ENCODE data around the gene SLC26A1.

SLC26A1 gene

DNA sequence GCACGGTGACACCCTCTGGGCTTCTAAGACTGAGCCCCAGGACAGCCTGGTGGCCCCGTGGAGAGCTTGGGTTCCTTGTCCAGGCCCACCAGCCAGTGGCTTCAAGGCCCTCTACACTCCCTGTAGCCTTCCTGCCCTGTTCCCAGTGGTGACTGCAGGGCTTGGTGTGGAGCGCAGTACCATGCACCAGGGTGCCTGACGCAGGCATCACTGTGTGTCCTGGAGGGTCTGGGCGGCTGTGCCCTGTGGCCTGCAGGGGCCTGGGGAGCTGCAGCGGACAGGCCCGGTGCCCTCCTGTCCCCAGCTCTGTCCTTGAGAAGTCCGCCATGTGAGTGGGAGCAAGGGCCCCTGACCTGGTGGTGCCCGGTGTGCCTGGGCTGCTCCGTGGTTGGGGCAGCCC is 22.5 kb upstream of the SLC26A1 start:
- H3K27me3 Mint-ChIP-seq: no peaks in the 10 kb centered on the region
- H3K36me3 Mint-ChIP-seq (ENCODE audit: insufficient read depth): peaks cover 2% of the 10 kb centered on the region
- ATAC-seq (replicated peaks; ENCODE audit: extremely low read depth, poor library complexity, severe bottlenecking): no peak
- H3K27ac Mint-ChIP-seq (ENCODE audit: low read depth): no peak overlapping the region
- H3K4me1 Mint-ChIP-seq: peaks cover under 1% of the 10 kb centered on the region
- H3K4me3 Mint-ChIP-seq: no peak overlapping the region
- H3K9me3 Mint-ChIP-seq: no peaks in the 10 kb centered on the region
- no peak for DNase-seq (ENCODE audit: low spot score in 2 of 2)

DNA sequence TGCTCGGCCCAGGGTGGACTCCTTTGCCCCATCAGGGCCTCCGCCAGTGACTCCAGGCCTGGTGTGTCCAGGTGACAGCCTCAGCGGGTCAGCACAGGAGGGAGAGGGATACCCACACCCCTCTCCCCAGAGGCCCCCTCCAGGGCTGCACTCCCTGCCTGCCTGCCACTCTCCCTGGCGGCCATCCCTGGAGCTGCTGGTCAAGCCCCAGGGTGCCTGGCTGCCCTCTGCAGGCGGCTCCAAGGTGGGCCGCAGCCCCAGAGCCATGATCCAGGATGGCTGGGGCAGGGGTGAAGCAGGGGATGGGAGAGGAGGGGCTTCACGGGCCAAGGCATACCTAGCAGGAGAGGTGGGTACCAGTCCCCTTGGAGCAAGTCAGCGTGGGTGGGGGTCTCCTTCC is 22.0 kb upstream of the SLC26A1 start:
- Mint-ChIP-seq H3K4me1 (peaks cover 6% of the 10 kb centered on the region), H3K27me3 (no peaks in the 10 kb centered on the region), H3K4me3 (no peak overlapping the region), H3K27ac (ENCODE audit: low read depth) (no peak overlapping the region), H3K36me3 (ENCODE audit: insufficient read depth) (peaks cover 7% of the 10 kb centered on the region), H3K9me3 (no peaks in the 10 kb centered on the region)
- no peak for ATAC-seq (replicated peaks; ENCODE audit: extremely low read depth, poor library complexity, severe bottlenecking)
- no peak for DNase-seq (ENCODE audit: low spot score in 2 of 2)

DNA sequence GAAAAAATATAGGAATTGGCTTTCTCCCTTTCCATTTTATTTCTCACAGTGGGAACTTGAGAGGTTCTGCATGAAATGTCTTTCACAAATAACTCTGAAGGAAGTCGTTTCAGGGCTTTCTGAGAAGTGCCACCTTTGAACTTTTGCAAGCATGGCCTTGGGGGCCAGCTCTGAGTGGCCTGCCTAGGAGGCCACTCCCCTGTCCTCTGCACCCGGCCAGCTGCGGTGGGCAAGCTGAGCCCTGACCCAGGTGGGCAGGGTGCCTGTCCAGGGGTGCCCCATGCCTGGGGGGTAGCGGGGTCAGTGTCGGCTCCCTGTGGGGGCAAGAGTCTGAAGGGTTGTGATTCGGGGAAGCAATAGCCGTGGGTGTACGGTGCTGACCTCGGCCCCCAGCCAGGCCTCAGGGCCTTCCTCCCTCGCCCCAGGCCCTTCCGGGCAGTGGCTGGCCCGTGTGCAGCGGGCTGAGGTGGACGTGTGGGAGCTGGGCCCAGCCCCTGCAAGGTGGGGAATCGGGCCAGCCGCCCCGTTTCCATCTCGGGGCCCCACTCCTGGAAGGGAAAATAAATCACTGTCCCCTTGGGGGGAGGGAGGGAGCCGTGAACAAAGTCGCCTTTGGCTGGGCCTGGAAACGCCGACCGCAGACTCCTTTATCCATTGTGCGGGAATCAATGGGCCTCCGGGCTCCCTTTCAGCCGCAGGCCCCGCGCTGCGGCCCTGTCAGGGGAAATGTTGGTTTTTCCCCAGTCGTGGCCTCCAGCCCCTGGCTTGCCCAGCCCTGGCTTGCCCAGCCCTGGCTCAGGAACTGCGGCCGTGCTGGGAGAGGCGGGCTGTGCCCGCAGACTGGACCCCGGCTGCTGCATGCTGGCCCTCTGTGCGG is 21.3 kb upstream of the SLC26A1 start:
- H3K9me3 Mint-ChIP-seq: no peaks in the 10 kb centered on the region
- peaks cover 7% of the 10 kb centered on the region for H3K4me1 Mint-ChIP-seq
- H3K27ac Mint-ChIP-seq (ENCODE audit: low read depth): no peak overlapping the region
- DNase-seq (ENCODE audit: low spot score in 2 of 2): no peak
- peaks cover 7% of the 10 kb centered on the region for H3K36me3 Mint-ChIP-seq (ENCODE audit: insufficient read depth)
- H3K27me3 Mint-ChIP-seq: no peaks in the 10 kb centered on the region
- H3K4me3 Mint-ChIP-seq: no peak overlapping the region
- no peak for ATAC-seq (replicated peaks; ENCODE audit: extremely low read depth, poor library complexity, severe bottlenecking)

DNA sequence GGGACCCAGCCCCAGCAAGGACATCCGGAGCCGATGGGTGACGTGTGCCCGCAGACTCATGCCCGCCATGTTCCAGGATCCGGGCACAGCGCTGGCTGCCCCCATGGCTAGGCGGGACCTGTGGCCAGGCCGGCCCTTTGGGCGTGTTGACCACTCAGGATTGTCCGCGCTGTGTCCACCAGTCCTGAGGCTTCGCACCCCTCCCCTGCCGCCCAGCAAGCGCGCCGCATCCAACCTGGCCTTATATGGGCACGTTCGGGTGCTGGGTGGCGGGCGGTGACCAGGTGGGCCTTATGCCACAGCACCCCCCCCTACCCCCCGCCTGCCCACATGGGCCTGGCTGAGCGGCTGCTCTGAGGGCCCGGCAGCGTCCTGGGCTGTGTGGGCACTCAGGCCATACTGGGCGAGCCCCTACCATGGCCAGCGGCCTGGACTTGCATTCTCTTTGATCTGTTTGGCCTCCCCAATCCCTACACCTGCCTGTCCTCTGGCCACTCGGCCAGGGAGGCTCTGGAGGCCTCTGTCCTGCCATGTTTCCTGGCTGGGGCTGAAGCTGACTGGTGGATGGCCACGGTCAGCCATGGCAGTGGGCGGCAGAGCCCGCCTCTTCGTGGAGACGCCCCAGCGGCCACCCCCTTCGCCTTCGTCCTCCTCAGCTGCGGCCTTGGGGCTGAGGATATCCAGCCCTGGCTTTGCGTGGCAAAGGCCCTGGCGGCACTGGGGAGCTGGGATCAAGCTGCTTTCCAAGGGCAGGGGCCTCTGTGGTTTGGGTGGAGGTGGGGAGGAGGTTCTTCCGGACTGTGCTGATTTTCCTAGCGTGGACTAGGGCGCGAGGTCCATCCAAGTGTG is 20.2 kb upstream of the SLC26A1 start:
- H3K36me3 Mint-ChIP-seq (ENCODE audit: insufficient read depth): peaks cover 9% of the 10 kb centered on the region
- H3K27me3 Mint-ChIP-seq: peaks cover 8% of the 10 kb centered on the region
- no peaks in the 10 kb centered on the region for H3K9me3 Mint-ChIP-seq
- ATAC-seq (replicated peaks; ENCODE audit: extremely low read depth, poor library complexity, severe bottlenecking): no peak
- H3K27ac Mint-ChIP-seq (ENCODE audit: low read depth): no peak overlapping the region
- no peak for DNase-seq (ENCODE audit: low spot score in 2 of 2)
- peak overlapping the region; percentile 66 for H3K4me3 Mint-ChIP-seq
- H3K4me1 Mint-ChIP-seq: peaks cover 16% of the 10 kb centered on the region

DNA sequence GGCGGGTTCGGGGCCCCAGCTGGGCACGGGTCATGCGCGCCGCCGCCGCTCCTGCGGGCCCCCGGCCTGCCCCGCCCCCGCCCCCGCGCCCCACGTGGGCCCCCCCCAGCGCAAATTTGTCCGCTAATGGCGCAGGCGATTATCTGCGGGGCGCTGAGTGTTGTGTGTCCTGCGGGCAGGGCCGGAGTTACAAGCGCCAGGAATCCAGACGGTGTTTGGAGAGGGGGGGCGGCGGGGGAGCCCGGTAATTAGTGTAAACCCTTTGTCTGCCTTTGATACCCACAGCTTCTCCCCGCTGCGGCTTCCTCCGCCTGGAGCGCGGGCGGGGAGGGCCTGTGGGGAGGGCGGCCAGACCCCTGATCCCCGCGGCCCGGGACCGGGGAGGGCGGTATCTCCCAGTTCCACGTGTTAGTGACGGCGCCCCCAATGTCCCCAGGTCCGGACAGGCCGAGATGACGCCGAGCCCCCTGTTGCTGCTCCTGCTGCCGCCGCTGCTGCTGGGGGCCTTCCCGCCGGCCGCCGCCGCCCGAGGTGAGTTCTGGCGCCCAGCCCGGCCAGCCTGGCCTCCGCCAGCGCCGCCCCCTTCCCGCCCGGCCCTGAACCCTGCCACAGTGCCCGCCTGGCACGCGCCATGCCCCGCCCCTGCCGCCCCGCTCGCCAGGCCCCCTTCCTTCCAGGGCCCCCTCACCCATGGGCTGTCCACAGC is 19.0 kb upstream of the SLC26A1 start:
- DNase-seq (ENCODE audit: low spot score in 2 of 2): no peak
- H3K4me1 Mint-ChIP-seq: peaks cover 16% of the 10 kb centered on the region
- peaks cover 21% of the 10 kb centered on the region for H3K27me3 Mint-ChIP-seq
- no peak for ATAC-seq (replicated peaks; ENCODE audit: extremely low read depth, poor library complexity, severe bottlenecking)
- H3K36me3 Mint-ChIP-seq (ENCODE audit: insufficient read depth): peaks cover 9% of the 10 kb centered on the region
- no peaks in the 10 kb centered on the region for H3K9me3 Mint-ChIP-seq
- no peak overlapping the region for H3K27ac Mint-ChIP-seq (ENCODE audit: low read depth)
- peak overlapping the region; percentile 66 for H3K4me3 Mint-ChIP-seq

DNA sequence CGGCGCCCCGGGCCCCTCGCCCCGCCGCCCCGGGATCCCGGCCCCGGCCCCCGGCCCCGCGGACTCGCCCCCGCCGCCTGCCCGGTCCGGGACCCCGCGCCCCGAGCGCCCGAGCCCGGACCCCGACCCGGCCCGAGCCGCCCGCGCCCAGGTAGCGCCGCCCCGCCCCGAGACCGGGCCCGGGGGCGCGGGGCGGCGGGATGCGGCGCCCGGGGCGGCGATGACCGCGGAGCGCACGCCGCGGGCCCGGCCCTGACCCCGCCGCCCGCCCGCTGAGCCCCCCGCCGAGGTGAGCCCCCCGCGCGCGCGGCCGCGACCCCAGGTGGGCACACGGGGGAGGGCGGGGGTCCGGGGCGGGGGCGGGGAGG is 18.4 kb upstream of the SLC26A1 start:
- no peaks in the 10 kb centered on the region for H3K9me3 Mint-ChIP-seq
- H3K4me1 Mint-ChIP-seq: peaks cover 16% of the 10 kb centered on the region
- peaks cover 9% of the 10 kb centered on the region for H3K36me3 Mint-ChIP-seq (ENCODE audit: insufficient read depth)
- DNase-seq (ENCODE audit: low spot score in 2 of 2): no peak
- H3K27me3 Mint-ChIP-seq: peaks cover 26% of the 10 kb centered on the region
- no peak for ATAC-seq (replicated peaks; ENCODE audit: extremely low read depth, poor library complexity, severe bottlenecking)
- peak overlapping the region; percentile 91 for H3K4me3 Mint-ChIP-seq
- H3K27ac Mint-ChIP-seq (ENCODE audit: low read depth): no peak overlapping the region

DNA sequence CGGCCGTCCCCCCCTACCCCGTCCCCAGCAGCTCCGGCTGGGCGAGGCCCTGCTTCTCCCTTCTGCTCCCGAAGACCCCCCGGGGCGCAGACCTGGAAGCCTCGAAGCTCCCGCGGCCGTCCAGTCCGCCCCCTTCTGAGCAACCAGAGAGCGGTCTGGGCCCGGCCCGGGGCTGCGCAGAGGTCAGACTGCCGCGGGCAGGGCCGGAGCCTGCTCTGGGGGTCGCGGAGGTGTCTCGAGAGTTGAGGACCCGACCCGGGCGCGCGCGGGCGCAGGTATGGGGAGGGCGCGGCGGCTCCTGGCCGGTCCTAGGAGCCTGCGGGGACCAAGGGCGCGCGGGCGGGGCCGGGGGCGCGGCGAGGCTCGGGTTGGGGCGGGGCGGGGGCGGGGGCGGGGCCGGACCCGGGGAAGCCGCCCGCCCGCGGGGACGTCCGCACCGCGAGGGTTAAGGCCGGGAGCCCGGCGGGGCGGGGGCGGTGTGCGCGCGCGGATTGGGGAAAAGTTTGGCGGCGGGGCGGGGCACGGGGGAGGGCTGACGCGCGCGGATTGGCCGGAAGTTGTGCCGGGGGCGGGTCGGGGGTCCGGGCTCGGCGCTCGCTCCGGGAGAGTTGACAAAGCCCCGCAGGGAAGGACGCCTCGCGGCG is 17.9 kb upstream of the SLC26A1 start, which contains the start of gene FGFRL1:
FGFRL1 (plus strand) TSS at position 605 of the 644 bp plus-strand sequence. CDS start 860 bp downstream, outside the sequence.
- peaks cover 9% of the 10 kb centered on the region for H3K36me3 Mint-ChIP-seq (ENCODE audit: insufficient read depth)
- DNase-seq (ENCODE audit: low spot score in 2 of 2): peak; percentile 72 to 74
- peaks cover 31% of the 10 kb centered on the region for H3K27me3 Mint-ChIP-seq
- peaks cover 16% of the 10 kb centered on the region for H3K4me1 Mint-ChIP-seq
- no peaks in the 10 kb centered on the region for H3K9me3 Mint-ChIP-seq
- peak within 1 kb of the TSS; percentile 95 for H3K27ac Mint-ChIP-seq (ENCODE audit: low read depth)
- H3K4me3 Mint-ChIP-seq: peak within 1 kb of the TSS; percentile 91
- ATAC-seq (replicated peaks; ENCODE audit: extremely low read depth, poor library complexity, severe bottlenecking): peak; percentile 50

DNA sequence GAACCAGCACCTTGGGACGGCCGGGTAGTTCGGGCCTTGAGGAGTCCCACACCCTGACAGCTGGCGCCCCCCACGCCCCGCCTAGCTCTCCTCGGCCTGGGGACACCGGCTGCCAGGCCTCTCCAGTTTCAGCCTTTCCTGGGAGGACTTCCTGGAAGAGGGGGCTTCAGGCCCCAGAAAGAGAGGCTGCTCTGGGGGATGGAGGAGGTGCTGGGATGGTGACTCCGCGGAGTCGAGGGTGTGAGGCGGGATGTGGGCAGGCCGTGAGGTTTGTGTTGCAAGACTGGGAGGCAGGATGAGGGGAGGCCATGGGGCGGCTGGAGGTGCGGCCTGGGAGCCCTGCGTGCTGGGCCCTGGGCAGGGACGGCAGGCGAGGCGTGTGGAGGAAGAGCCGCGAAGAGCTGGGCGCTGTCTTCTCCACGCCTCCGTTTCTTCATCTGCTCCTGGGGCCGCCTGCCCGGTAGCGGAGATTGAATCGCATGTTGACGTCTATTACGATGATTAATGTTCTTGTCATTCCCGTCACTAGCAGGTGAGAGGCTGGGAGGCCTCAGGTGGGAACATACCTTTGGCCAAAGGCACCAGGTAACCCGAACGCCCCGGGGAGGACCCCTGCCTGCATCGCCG is 17.3 kb upstream of the SLC26A1 start:
- H3K27me3 Mint-ChIP-seq: peaks cover 38% of the 10 kb centered on the region
- H3K9me3 Mint-ChIP-seq: no peaks in the 10 kb centered on the region
- H3K4me3 Mint-ChIP-seq: peak overlapping the region; percentile 91

DNA sequence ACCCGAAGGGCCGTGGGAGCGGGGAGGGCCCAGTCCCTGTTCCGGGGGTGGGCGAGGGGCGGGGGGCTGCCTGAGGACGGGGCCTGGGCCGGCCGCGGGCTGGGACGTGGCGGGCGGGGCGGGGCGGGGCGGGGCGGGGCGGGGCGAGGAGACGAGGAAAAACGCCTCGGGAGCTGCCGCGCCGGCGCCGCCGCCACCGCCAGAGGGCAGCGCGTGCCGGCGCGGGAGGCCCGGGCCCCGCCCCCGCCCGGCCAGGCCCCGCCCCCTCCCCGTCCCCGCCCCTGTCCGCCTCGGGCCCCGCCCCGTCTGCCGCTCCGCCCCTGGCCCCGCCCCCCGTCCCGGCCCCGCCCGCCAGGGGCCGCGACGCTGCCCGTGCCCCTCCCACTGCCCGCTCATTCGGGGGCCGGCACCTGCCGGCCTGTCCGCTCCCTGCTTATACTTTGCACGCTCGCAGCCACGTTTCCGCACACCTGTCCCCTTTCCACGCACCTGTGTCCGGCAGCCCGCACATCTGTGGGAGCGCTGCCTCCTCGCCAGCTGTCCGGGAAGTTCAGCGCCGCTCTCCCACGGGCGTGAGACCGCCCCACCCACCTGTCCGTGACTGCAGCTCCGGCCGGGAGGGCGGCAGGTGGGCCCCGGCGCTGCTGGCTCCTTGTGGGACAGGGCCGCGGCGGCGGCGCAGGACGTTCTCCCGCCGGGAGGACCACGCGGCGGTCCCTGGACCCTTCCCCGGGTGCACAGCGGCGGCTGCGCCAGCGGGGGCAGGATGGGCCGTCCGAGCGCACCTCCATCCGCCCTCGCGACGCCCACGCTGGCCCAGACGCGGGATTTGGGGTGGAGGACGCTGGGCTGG is 16.6 kb upstream of the SLC26A1 start:
- Mint-ChIP-seq H3K4me1 (peaks cover 16% of the 10 kb centered on the region), H3K4me3 (peak overlapping the region; percentile 91), H3K9me3 (no peaks in the 10 kb centered on the region), H3K27me3 (peaks cover 44% of the 10 kb centered on the region), H3K27ac (ENCODE audit: low read depth) (peak overlapping the region; percentile 95), H3K36me3 (ENCODE audit: insufficient read depth) (peaks cover 10% of the 10 kb centered on the region)
- DNase-seq (ENCODE audit: low spot score in 2 of 2) (peak; percentile 45 to 61), ATAC-seq (replicated peaks; ENCODE audit: extremely low read depth, poor library complexity, severe bottlenecking) (peak; percentile 23)

More for the DNA sequence above, 17.3 kb upstream of the SLC26A1 start:
- peak; percentile 72 for ATAC-seq (replicated peaks; ENCODE audit: extremely low read depth, poor library complexity, severe bottlenecking)
- peaks cover 9% of the 10 kb centered on the region for H3K36me3 Mint-ChIP-seq (ENCODE audit: insufficient read depth)
- peaks cover 16% of the 10 kb centered on the region for H3K4me1 Mint-ChIP-seq
- H3K27ac Mint-ChIP-seq (ENCODE audit: low read depth): peak overlapping the region; percentile 95
- DNase-seq (ENCODE audit: low spot score in 2 of 2): peak; percentile 53 to 78

DNA sequence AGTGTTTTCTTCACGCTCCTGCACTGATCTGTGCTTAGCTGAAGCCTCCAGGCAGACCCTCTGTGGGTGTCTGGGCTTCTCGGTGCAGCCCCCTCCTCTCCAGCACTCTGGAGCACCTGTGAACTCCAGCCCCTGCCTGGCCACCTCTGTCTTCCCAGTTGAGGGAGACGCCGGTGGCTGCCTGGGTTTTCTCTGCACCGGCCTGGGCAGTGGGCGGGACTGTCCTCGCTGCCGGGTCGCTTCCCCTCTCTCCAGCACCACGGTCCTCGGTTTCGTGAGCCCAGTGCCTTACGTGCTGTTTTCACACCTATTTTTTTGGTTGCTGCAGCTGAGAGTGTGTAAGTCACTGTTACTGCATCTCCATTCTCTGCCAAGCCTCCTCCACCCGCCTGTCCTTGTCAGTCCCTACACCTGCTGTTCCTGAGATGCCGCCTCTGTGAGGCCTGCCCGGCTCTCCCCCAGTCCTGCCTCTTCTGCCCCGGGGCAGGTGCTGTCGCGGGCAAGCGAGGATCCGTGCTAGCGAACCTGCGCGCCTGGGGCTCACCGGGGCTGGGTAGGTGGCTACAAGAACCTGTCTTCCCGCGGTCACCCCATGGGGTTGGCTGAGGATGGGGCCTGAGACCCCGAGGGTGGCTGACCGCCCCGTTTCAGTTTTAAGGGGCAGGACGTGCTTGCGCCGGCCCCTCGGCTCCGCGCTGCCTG is 15.8 kb upstream of the SLC26A1 start:
- Mint-ChIP-seq H3K27me3 (peaks cover 52% of the 10 kb centered on the region), H3K9me3 (no peaks in the 10 kb centered on the region), H3K4me3 (peak overlapping the region; percentile 70), H3K4me1 (peaks cover 16% of the 10 kb centered on the region), H3K36me3 (ENCODE audit: insufficient read depth) (peaks cover 11% of the 10 kb centered on the region), H3K27ac (ENCODE audit: low read depth) (no peak overlapping the region)
- peak; percentile 22 to 33 for DNase-seq (ENCODE audit: low spot score in 2 of 2)
- peak; percentile 16 for ATAC-seq (replicated peaks; ENCODE audit: extremely low read depth, poor library complexity, severe bottlenecking)

Data from central memory CD8-positive, alpha-beta T cell (primary cell).